Naive thymus-derived CD8-positive, alpha-beta T cell (primary cell): ENCODE measurements around the gene TOMM20L. TPM values are rescaled to one million over a fixed set of nuclear protein-coding genes. Genes with fewer than 3 reads are reported as not detected.
"Not testable (repeated sequence)": the region's sequence is repeated elsewhere in the genome, so short reads cannot be mapped to it uniquely, and the experiment has no call there.

Experiments
- ATAC-seq, 2 donors: fragments of 150-1000 bp; cut with Tn5 transposase in 1 of 2; sonication (Bioruptor Pico), chemical (Tn5 transposase) in 1 of 2; 1 replicate in 1 of 2; 2 replicates in 1 of 2; pipeline ENCODE4 v1.10.0; 2021; ENCODE audit warnings: mild to moderate bottlenecking in 2 of 2, moderate library complexity in 2 of 2
- POLR2A ChIA-PET: fragments of 350-600 bp; sonication (Branson Sonifier 250); formaldehyde crosslinking; loops from one replicate; lab custom pipeline; 2021; ENCODE audit warnings: antibody characterized with exemption; lab: Charles Lee
- DNase-seq, 10 donors: peaks; one replicate each; pipeline versions ENCODE4 v3.0.0 to v3.0.0-alpha.2; 2020 to 2022
- H3K27ac Mint-ChIP-seq, 10 donors: one replicate each; pipeline ENCODE4 v1.8.0; 2020 to 2022; ENCODE audit warnings: mild to moderate bottlenecking in 10 of 10, mixed read lengths in 10 of 10, moderate library complexity in 4 of 10, inconsistent platforms in 1 of 10
- H3K27me3 Mint-ChIP-seq, 5 donors: one replicate each; pipeline ENCODE4 v1.8.0; 2021 to 2022; ENCODE audit warnings: mixed read lengths in 5 of 5
- H3K36me3 Mint-ChIP-seq, 3 donors: one replicate each; pipeline ENCODE4 v1.8.0; 2020 to 2022; ENCODE audit warnings: mixed read lengths in 3 of 3, mild to moderate bottlenecking in 2 of 3, inconsistent platforms in 1 of 3
- H3K4me1 Mint-ChIP-seq, 4 donors: one replicate each; pipeline ENCODE4 v1.8.0; 2021 to 2022; ENCODE audit warnings: mixed read lengths in 4 of 4
- H3K4me3 Mint-ChIP-seq, 10 donors: one replicate each; pipeline ENCODE4 v1.8.0; 2020 to 2022; ENCODE audit warnings: mild to moderate bottlenecking in 10 of 10, mixed read lengths in 10 of 10, moderate library complexity in 6 of 10, inconsistent platforms in 1 of 10
- H3K9me3 Mint-ChIP-seq, 9 donors: one replicate each; pipeline ENCODE4 v1.8.0; 2020 to 2022; ENCODE audit warnings: mixed read lengths in 9 of 9, mild to moderate bottlenecking in 3 of 9, inconsistent platforms in 1 of 9, moderate library complexity in 1 of 9
- polyA plus RNA-seq, 3 donors: library from polyadenylated mRNA; unstranded; fragments of 300-500 nt; fragmentation: Illumina TruSeq; gene quantifications; one replicate each; pipeline ENCODE4 v1.2.3, GENCODE V29; 2021
- total RNA-seq, 8 experiments: library from RNA in 2 of 8; stranded (reverse) in 2 of 8; gene quantifications; one replicate each; pipeline ENCODE4 v1.2.3 and lab custom pipeline; 2021 to 2026

Gene TOMM20L
- total RNA-seq (not detected), polyA plus RNA-seq (not detected), total RNA-seq (lab: John Stamatoyannopoulos, UW) (0 to 3.0 (median 0.04) reads per million in 6 experiments)

DNA sequence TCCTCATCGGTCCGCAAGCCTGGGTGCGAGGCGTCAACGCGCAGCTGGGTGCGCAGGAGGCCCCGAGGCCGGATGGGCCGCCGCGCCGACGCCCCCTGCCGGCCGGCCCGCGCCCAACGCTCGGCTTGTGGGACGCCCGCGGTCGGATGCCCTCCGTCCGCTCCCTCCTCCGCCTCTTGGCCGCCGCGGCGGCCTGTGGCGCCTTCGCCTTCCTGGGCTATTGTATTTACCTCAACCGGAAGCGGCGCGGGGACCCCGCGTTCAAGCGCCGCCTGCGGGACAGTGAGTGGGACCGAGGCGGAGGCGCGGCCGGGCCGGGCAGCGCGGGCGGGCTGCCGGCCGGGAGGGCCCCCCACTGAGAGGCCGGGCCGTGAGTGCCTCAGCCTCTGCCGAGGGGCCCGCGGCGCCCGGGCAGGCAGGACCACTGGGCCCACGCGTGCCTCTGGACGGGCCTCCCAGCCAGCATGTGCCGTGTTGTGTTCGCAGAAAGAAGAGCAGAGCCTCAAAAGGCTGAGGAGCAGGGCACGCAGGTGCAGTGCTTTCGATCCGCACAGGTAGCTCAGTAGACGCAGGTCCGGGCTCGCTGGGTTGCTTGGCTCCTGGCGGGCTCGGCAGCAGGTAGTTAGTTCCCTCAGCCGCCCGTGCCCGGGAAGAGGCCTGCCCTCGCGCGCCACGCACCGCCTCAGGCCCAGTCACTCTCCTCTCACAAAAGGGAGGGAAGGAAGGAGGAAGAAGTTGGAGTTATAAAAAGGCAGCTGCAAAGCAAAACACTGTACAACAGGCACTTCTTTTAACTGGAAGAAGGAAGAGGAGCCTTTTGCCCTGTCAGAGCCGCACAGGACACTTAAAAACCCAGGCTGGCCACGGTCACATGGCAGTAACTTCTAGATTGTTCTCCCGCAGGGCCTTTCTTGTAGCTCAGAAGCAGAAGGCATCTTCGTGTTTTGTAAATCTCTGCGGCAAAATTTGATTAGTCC, at the start of gene TOMM20L:
Gene TOMM20L, plus strand, starts transcription at position 119 of the 977 bp plus-strand sequence. Its CDS starts 28 bp downstream, at position 147.
- peak; percentile 50 to 82 (median 73) for DNase-seq
- H3K27me3 Mint-ChIP-seq: no peaks in the 10 kb centered on the region
- H3K9me3 Mint-ChIP-seq: no peaks in the 10 kb centered on the region
- peak within 1 kb of the TSS; percentile 92 to 98 (median 95) for H3K27ac Mint-ChIP-seq
- no peaks in the 10 kb centered on the region for H3K36me3 Mint-ChIP-seq
- POLR2A ChIA-PET: interaction anchor here (0.5 to 2.6 kb wide), 9 partner anchors 9 to 196 kb away, joined by 3 to 19 read pairs (median 5); partner anchors contain the start of genes ACTR10, ARID4A, KIAA0586 and TIMM9
- peak; percentile 82 to 88 for ATAC-seq
- H3K4me3 Mint-ChIP-seq: peak within 1 kb of the TSS; percentile 78 to 94 (median 86)
- peaks cover 7 to 20% (median 12%) of the 10 kb centered on the region in 4 donors for H3K4me1 Mint-ChIP-seq

DNA sequence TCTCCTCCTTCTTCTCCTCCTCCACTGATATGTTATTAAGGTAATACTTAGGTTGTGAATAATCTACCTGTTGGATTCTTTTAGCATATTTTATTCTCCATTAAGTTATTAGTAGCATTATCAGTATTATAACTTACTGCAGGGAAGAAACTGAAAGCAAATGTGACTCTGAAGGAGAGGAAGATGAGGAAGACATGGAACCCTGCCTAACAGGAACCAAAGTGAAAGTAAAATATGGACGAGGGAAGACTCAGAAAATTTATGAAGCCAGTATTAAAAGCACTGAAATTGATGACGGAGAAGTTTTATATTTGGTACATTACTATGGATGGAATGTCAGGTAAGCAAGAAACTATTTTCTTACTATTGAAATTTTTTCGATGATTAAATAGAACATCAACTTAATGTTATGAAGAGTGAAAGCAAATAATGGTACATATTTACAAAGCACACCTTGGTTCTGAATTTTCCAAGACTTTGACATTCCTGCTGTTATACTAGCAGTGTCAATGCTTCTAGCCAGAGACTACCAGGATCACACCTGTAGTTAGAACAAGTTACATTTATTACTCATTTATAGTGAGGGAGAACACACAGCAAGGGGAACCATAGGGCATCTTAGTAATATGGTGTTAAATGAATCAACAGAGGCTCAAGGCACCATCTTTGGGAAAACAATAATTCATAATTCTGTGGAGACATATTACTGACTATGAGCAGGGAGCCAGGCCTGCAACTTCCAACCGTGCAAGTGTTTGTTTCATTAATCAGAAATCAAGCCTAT, 42.0 kb upstream of the TOMM20L start:
- ATAC-seq (no peak), DNase-seq (no peak)
- POLR2A ChIA-PET: no interaction called here
- peaks cover 6 to 29% (median 22%) of the 10 kb centered on the region in 4 donors for H3K4me1 Mint-ChIP-seq
- peak overlapping the region; percentile 25 to 86 (median 70) for H3K4me3 Mint-ChIP-seq
- H3K9me3 Mint-ChIP-seq: no peaks in the 10 kb centered on the region
- H3K27me3 Mint-ChIP-seq: no peaks in the 10 kb centered on the region
- peak overlapping the region; percentile 74 to 95 (median 86) for H3K27ac Mint-ChIP-seq
- peaks cover 8 to 71% (median 19%) of the 10 kb centered on the region in 3 donors for H3K36me3 Mint-ChIP-seq

DNA sequence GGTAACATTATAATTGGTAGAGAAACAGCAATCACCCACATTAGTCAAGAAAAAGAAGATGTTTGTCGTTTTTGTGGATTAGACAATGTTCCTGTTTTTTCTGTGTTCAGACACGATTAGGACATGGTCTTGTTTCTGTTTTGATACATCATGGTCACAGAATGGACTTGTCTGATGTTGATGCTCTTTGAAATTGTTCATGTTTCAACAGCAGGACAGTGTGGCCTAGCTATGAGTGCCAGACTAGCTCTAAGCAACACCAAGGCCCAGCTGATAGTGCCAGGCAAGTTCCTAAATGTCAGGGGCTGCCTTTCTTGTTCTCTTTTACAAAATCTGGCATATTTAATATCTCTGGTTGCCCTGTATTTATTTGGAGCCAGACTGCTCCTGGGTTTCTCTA, 40.9 kb upstream of the TOMM20L start:
- POLR2A ChIA-PET: no interaction called here
- Mint-ChIP-seq H3K4me3 (no peak overlapping the region), H3K9me3 (no peaks in the 10 kb centered on the region), H3K27ac (peak overlapping the region; percentile 28 to 95 (median 72)), H3K4me1 (peaks cover 6 to 29% (median 22%) of the 10 kb centered on the region in 4 donors), H3K36me3 (peaks cover 8 to 72% (median 21%) of the 10 kb centered on the region in 3 donors), H3K27me3 (no peaks in the 10 kb centered on the region)
- no peak for DNase-seq
- ATAC-seq: no peak

DNA sequence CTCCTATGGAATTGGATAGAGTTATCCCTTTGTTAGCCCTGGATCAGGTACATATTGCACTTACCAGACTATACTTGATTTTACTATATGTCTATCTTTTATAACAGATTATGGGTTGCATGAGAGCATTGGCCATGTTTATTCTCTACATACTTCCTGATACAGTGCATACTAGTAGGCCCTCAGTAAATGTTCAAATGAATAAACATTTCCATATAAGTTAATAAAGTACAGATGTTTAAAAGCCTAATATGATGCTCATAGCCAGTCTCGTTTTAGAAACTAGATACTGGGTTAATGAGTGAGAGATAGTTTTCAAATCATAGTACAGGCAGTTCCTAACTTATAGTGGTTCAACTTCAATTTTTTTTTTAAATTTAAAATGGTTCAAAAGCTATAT, 39.5 kb upstream of the TOMM20L start:
- Mint-ChIP-seq H3K36me3 (peaks cover 8 to 72% (median 24%) of the 10 kb centered on the region in 3 donors), H3K27me3 (no peaks in the 10 kb centered on the region), H3K9me3 (no peaks in the 10 kb centered on the region), H3K4me1 (peaks cover 6 to 30% (median 22%) of the 10 kb centered on the region in 4 donors), H3K4me3 (no peak overlapping the region), H3K27ac (peak overlapping the region in 2 of 10 donors; percentile 30 to 51)
- DNase-seq (no peak), ATAC-seq (no peak)
- POLR2A ChIA-PET: no interaction called here

DNA sequence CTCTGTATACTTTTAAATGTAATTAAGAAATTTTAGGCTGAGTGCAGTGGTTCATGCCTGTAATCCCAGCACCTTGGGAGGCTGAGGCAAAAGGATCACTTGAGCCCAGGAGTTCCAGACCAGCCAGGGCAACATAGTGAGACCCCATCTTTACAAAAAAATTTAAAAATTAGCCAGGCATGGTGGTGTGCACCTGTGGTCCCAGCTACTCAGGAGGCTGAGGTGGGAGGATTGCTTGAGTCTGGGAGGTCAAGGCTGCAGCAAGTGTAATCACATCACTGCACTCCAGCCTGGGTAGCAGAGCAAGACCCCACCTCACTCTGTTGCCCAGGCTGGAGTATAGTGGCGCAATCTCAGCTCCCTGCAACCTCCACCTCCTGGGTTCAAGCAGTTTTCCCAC, 33.5 kb upstream of the TOMM20L start:
- POLR2A ChIA-PET, H3K27me3 Mint-ChIP-seq, ATAC-seq, H3K9me3 Mint-ChIP-seq, H3K4me1 Mint-ChIP-seq, H3K4me3 Mint-ChIP-seq, DNase-seq: not testable (repeated sequence)
- H3K27ac Mint-ChIP-seq: peak overlapping the region in 1 of 10 donors; percentile 40
- H3K36me3 Mint-ChIP-seq: peaks cover 0 to 60% (median 26%) of the 10 kb centered on the region in 3 donors

DNA sequence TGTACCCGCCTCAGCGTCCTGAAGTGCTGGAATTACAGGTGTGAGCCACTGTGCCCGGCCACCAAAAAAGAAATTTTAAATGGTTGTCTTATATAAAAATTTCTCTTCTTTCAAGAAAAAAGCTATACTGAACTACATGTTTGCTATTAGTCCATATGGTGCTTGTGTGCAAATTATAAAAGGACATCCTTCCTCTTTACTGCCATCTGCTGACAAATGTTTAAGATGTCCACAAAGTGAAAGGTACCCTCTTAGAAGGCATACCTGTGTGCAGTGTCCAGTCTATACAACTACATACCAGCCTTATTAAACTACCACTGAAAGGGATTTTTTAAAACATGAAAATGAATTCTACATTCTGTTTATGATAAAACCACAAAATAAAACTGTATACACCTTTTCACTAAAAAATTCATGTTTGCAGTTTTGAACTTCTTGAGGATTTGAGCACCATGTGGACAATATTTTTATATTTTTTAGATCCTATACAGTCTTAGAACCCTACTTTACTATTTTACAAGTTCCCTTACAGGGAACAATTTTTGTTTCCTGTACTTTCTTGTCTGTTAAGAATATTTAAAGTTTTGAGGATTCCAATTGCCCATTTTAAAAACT, 32.8 kb upstream of the TOMM20L start:
- H3K27ac Mint-ChIP-seq: no peak overlapping the region
- peaks cover 0 to 66% (median 29%) of the 10 kb centered on the region in 3 donors for H3K36me3 Mint-ChIP-seq
- ATAC-seq: peak; percentile 73 to 81
- POLR2A ChIA-PET: no interaction called here
- H3K4me3 Mint-ChIP-seq: no peak overlapping the region
- no peaks in the 10 kb centered on the region for H3K9me3 Mint-ChIP-seq
- H3K27me3 Mint-ChIP-seq: no peaks in the 10 kb centered on the region
- peaks cover 0 to 2% (median under 1%) of the 10 kb centered on the region in 4 donors for H3K4me1 Mint-ChIP-seq
- DNase-seq: peak in 4 of 10 donors; percentile 10 to 45 (median 30)

DNA sequence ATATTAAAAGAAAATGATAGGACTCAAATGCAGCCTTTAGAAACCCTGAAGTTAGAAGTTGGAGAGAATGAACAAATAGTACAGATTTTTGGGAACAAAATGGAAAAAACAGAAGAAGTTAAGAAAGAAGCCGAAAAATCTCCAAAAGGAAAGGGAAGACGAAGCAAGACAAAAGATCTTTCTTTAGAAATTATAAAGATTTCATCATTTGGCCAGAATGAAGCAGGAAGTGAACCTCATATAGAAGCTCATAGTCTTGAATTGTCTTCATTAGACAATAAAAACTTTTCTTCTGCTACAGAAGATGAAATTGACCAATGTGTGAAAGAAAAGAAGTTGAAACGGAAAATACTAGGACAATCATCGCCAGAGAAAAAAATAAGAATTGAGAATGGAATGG, 31.4 kb upstream of the TOMM20L start:
- no peaks in the 10 kb centered on the region for H3K27me3 Mint-ChIP-seq

DNA sequence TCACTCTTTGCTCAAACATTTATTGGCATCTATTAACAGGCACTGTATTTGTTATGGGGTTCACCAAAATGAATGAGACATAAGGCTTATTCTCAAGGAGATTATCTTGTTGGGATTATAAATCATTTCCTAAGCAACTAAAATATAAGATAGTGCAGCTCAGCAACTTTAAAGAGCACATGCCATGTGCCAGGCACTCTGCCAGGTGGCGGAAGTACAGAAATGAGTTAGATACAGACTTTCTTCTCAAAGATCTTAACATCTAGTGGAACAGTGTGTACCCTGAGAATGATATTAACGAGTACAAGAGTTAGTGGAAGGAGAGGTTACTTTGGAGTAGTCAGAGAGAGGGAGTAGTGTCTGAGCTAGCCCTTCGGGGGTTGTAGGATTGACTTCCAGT, 28.4 kb upstream of the TOMM20L start:
- H3K27me3 Mint-ChIP-seq: no peaks in the 10 kb centered on the region

More for the DNA sequence above, 31.4 kb upstream of the TOMM20L start:
- POLR2A ChIA-PET: no interaction called here
- H3K36me3 Mint-ChIP-seq: peaks cover 0 to 74% (median 33%) of the 10 kb centered on the region in 3 donors
- ATAC-seq (no peak), DNase-seq (no peak)
- peak overlapping the region in 4 of 10 donors; percentile 1 to 53 (median 28) for H3K27ac Mint-ChIP-seq
- H3K4me3 Mint-ChIP-seq: no peak overlapping the region
- no peaks in the 10 kb centered on the region for H3K9me3 Mint-ChIP-seq
- H3K4me1 Mint-ChIP-seq: peaks cover 0 to 2% (median under 1%) of the 10 kb centered on the region in 4 donors

DNA sequence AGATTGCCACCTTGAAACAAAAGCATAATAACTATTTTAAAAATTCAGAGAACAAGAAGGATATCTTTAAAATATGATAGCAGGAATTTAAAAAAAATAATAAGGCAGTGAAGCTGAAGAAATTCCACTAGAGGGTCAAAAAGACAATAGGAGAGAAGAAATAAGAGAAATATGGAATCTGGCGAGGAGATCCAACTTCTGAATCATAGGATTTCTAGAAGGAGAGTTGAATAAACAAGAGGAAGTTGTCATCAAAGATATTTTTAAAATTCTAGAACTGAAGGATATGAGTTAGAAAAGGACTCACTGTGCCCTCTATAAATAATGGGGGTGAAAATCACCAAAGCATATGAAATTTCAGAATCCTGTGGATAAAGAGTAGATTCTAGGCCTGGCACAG, 26.8 kb upstream of the TOMM20L start:
- Mint-ChIP-seq H3K27me3 (no peaks in the 10 kb centered on the region), H3K4me3 (no peak overlapping the region), H3K27ac (no peak overlapping the region), H3K36me3 (peaks cover 0 to 80% (median 38%) of the 10 kb centered on the region in 3 donors), H3K4me1 (peaks cover 0 to 4% (median 0%) of the 10 kb centered on the region in 4 donors), H3K9me3 (no peaks in the 10 kb centered on the region)
- POLR2A ChIA-PET: no interaction called here
- no peak for DNase-seq
- no peak for ATAC-seq

More for the DNA sequence above, 28.4 kb upstream of the TOMM20L start:
- Mint-ChIP-seq H3K4me1 (peaks cover 0 to 4% (median 0%) of the 10 kb centered on the region in 4 donors), H3K4me3 (no peak overlapping the region), H3K36me3 (peaks cover 0 to 69% (median 38%) of the 10 kb centered on the region in 3 donors), H3K9me3 (no peaks in the 10 kb centered on the region), H3K27ac (peak overlapping the region in 1 of 10 donors; percentile 26)
- ATAC-seq: no peak
- no peak for DNase-seq
- POLR2A ChIA-PET: no interaction called here

DNA sequence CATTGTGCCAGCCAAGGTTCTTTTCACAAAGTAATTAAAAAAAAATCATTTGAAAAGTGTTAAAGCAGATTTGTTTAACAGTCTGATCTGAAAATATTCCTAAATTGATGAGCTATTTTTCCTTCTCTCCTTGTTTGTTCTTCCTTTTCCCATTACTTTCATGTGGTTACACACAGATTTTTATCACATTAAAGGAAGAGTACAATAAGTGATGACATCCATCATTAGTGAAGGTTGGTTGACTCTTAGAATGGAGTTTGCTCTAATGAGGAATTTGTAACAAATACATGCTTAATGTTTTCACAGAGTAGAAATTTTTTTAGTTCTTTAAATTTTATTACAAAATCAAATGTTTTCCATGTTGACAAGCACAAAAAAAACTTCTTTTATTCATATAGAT, 18.9 kb upstream of the TOMM20L start:
- Mint-ChIP-seq H3K27me3 (no peaks in the 10 kb centered on the region), H3K9me3 (peaks cover 0 to 2% (median 0%) of the 10 kb centered on the region in 9 donors), H3K36me3 (peaks cover 7 to 78% (median 22%) of the 10 kb centered on the region in 3 donors), H3K4me3 (no peak overlapping the region), H3K27ac (no peak overlapping the region), H3K4me1 (peaks cover 0 to 9% (median 2%) of the 10 kb centered on the region in 4 donors)
- POLR2A ChIA-PET: no interaction called here
- ATAC-seq: no peak
- no peak for DNase-seq

DNA sequence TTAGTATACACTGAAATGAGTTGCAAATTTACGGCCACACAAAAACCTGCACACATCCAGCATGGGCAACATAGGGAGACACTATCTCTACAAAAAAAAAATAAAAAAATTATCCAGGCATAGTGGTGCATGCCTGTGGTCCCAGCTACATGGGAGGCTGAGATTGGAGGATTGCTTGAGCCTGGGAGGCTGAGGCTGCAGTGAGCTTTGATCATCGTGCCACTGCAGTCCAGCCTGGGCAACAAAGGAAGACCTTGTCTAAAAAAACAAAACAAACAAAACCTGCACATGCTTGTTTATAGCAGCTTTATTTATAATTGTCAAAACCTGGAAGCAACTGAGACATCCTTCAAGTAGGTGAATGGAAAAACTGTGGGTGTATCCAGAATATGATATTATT, 4.9 kb upstream of the TOMM20L start:
- Mint-ChIP-seq H3K9me3 (peaks cover 0 to 4% (median 0%) of the 10 kb centered on the region in 9 donors), H3K4me3 (no peak overlapping the region), H3K27ac (no peak overlapping the region), H3K27me3 (no peaks in the 10 kb centered on the region), H3K4me1 (peaks cover 2 to 5% (median 4%) of the 10 kb centered on the region in 4 donors), H3K36me3 (peaks cover 0 to 10% (median 0%) of the 10 kb centered on the region in 3 donors)
- ATAC-seq (no peak), DNase-seq (no peak)
- POLR2A ChIA-PET: no interaction called here

DNA sequence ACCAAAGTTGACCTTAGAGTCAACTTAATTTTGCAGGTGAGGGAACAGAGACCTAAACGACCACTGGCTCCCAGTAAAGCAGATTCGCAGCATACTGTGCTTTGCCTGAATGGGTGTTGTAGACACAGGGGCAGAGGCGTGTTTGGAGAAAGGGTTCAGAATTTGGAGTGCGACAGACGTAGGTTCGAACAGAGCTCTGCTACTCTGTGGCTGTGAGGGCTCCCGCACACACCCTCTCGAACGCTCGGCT, 243 bp upstream of the TOMM20L start:
- Mint-ChIP-seq H3K4me3 (peak overlapping the region; percentile 64 to 89 (median 81)), H3K9me3 (no peaks in the 10 kb centered on the region), H3K27me3 (no peaks in the 10 kb centered on the region), H3K4me1 (peaks cover 7 to 20% (median 12%) of the 10 kb centered on the region in 4 donors), H3K27ac (peak overlapping the region; percentile 59 to 94 (median 92)), H3K36me3 (no peaks in the 10 kb centered on the region)
- ATAC-seq: no peak
- POLR2A ChIA-PET: interaction anchor here (0.9 to 2.6 kb wide), 7 partner anchors 10 to 195 kb away, joined by 3 to 19 read pairs (median 6); partner anchors contain the start of genes ACTR10, ARID4A, KIAA0586 and TIMM9
- DNase-seq: no peak
